Measurements from ENCODE around the gene CLDND2. TPM values are rescaled to one million over a fixed set of nuclear protein-coding genes. Genes with fewer than 3 reads are reported as not detected.

CLDND2 gene
- total RNA-seq, 2 experiments from 2014 or later = 1.9 TPM; not detected in 1

DNA sequence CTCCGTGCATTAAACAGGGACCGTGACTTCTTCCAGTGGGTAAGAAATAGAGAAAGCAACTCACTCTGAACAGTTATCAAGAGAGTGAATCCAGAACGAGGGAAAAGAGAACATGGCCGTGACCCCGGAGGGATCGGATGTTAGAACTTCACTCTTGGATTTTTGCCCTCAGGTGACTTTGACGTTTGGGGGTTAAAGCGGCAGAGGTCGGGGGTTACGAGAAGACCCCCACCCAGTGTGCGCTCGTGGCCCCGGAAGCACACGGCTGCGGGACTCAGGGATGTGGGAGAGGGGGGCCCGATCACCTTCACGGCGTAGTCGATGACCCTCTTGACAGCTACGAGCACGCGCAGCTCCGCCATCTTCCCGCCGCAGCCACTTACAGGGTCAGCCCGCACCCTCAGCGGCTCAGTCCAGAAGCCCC is 2.8 kb downstream of the CLDND2 start, which contains the start of gene ETFB:
Gene ETFB, minus strand, starts transcription at position 424 of the 424 bp plus-strand sequence. Its CDS starts 62 bp downstream, at position 362.
- Histone ChIP-seq H2AFZ (ENCODE audit: low read length) (peak within 1 kb of the TSS; percentile 24; the same call in 1 of the 2 replicates), H3K9me3 (ENCODE audit: low read length) (no peaks in the 10 kb centered on the region), H3K27ac (ENCODE audit: low read depth, low read length, poor library complexity, severe bottlenecking) (peak within 1 kb of the TSS; percentile 79), H3K79me2 (ENCODE audit: insufficient read depth, low read depth, low read length) (peaks cover 10% of the 10 kb centered on the region; the same call in 1 of the 2 replicates), H3K4me3 (ENCODE audit: low read depth, low read length, poor library complexity, severe bottlenecking) (peak within 1 kb of the TSS; percentile 78), H4K20me1 (ENCODE audit: insufficient read depth, low read length) (no peaks in the 10 kb centered on the region), H3K4me2 (ENCODE audit: low read length) (peak within 1 kb of the TSS; percentile 92), H3K9me2 (ENCODE audit: insufficient read depth, low read length) (no peaks in the 10 kb centered on the region), H3K36me3 (ENCODE audit: insufficient read depth, low read length) (no peaks in the 10 kb centered on the region), H3K4me1 (ENCODE audit: insufficient read depth, low read length, poor library complexity, severe bottlenecking) (peaks cover 34% of the 10 kb centered on the region)
- no peak for DNase-seq (ENCODE audit: low spot score)
- POLR2A ChIA-PET = no interaction called here
- BruUV-seq (replicated peaks) = TSS peak; percentile 92
- CTCF ChIA-PET (ENCODE audit: unreplicated experiment) = interaction anchor here (0.9 to 1.1 kb wide), 2 partner anchors 27 to 52 kb away, joined by 3 read pairs; partner anchors contain the start of gene SIGLEC10
- TF ChIP-seq EZH2phosphoT487 (IDR thresholded peaks at IDR 0.05; ENCODE audit: borderline replicate concordance, low read depth, low read length) = no peak
- TF ChIP-seq, protein P1, sequence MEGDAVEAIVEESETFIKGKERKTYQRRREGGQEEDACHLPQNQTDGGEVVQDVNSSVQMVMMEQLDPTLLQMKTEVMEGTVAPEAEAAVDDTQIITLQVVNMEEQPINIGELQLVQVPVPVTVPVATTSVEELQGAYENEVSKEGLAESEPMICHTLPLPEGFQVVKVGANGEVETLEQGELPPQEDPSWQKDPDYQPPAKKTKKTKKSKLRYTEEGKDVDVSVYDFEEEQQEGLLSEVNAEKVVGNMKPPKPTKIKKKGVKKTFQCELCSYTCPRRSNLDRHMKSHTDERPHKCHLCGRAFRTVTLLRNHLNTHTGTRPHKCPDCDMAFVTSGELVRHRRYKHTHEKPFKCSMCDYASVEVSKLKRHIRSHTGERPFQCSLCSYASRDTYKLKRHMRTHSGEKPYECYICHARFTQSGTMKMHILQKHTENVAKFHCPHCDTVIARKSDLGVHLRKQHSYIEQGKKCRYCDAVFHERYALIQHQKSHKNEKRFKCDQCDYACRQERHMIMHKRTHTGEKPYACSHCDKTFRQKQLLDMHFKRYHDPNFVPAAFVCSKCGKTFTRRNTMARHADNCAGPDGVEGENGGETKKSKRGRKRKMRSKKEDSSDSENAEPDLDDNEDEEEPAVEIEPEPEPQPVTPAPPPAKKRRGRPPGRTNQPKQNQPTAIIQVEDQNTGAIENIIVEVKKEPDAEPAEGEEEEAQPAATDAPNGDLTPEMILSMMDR (conservative IDR thresholded peaks at IDR 0.05; ENCODE audit: low read length) = no peak; the same call in none of the 2 replicates
- intact Hi-C loops (cut with micrococcal nuclease; ENCODE audit: unreplicated experiment) = loop anchor here (1.0 to 2.0 kb wide), 2 partner anchors 27 to 51 kb away; partner anchors contain the start of gene SIGLEC10

DNA sequence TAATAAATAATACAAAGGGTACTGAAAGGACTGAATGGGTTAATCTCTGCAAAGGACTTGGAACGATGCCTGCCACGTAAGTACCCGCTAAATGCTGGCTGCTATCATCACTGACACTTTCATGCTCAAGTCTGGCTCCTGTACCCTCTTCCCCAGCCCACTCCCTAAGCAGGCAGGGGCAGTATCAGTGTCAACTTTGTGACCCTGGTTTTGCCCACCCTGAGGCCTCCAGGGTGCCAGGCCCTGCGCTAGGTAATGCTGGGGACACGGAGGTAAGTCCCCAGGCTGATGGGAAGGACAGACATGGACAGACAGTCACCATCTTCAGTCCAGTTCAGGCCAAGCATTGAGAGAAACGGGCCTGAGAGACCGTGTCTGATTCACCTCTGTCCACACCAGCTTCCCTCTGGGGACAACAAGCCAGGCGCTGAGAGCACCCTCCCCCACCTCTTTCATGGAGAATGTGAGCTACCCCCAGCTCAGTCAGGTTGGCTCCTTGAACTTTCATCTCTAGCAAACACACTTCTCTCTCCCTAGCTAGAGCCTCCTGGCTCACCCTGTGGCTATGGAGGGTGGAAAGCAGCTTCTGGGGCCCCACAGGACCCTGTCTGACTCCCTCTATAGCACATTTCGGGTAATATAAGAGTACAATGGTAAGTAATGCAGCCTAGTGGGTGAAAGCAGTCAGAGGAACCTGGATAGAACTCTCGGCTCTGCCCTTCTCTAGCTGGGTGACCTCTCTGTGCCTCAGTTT is 3.4 kb downstream of the CLDND2 start:
- CTCF ChIA-PET (ENCODE audit: unreplicated experiment) = interaction anchor here (0.9 to 1.1 kb wide), 2 partner anchors 26 to 52 kb away, joined by 3 read pairs; partner anchors contain the start of gene SIGLEC10
- Histone ChIP-seq H4K20me1 (ENCODE audit: insufficient read depth, low read length) (no peaks in the 10 kb centered on the region), H3K27ac (ENCODE audit: low read depth, low read length, poor library complexity, severe bottlenecking) (peak overlapping the region; percentile 63), H2AFZ (ENCODE audit: low read length) (peak overlapping the region; percentile 24; the same call in 1 of the 2 replicates), H3K9me2 (ENCODE audit: insufficient read depth, low read length) (no peaks in the 10 kb centered on the region), H3K4me1 (ENCODE audit: insufficient read depth, low read length, poor library complexity, severe bottlenecking) (peaks cover 34% of the 10 kb centered on the region), H3K79me2 (ENCODE audit: insufficient read depth, low read depth, low read length) (peaks cover 10% of the 10 kb centered on the region; the same call in 1 of the 2 replicates), H3K4me3 (ENCODE audit: low read depth, low read length, poor library complexity, severe bottlenecking) (peak overlapping the region; percentile 78), H3K4me2 (ENCODE audit: low read length) (peak overlapping the region; percentile 92), H3K36me3 (ENCODE audit: insufficient read depth, low read length) (no peaks in the 10 kb centered on the region), H3K9me3 (ENCODE audit: low read length) (no peaks in the 10 kb centered on the region)
- POLR2A ChIA-PET = no interaction called here
- no peak for TF ChIP-seq EZH2phosphoT487 (IDR thresholded peaks at IDR 0.05; ENCODE audit: borderline replicate concordance, low read depth, low read length)
- TF ChIP-seq, protein P1 (conservative IDR thresholded peaks at IDR 0.05; ENCODE audit: low read length) = peak; percentile 49
- DNase-seq (ENCODE audit: low spot score) = peak; percentile 58
- BruUV-seq (replicated peaks) = no TSS peak
- intact Hi-C loops (cut with micrococcal nuclease; ENCODE audit: unreplicated experiment) = no loop called here
